Measurements from ENCODE around the gene EEPD1. TPM values are rescaled to one million over a fixed set of nuclear protein-coding genes. Genes with fewer than 3 reads are reported as not detected.

Gene EEPD1
- polyA plus RNA-seq, 2 of the 4 experiments (the other 2 are of a cell fraction): 16.0 to 24.3 TPM

- Histone ChIP-seq H3K27ac (no peak overlapping the region), H3K4me3 (no peak overlapping the region), H3K4me2 (no peak overlapping the region), H3K4me1 (no peaks in the 10 kb centered on the region), H3K9me3 (no peaks in the 10 kb centered on the region)
- no peak for TF ChIP-seq TP53 (CRISPR knock-in tag; IDR thresholded peaks at IDR 0.05)
- TF ChIP-seq, protein P1, sequence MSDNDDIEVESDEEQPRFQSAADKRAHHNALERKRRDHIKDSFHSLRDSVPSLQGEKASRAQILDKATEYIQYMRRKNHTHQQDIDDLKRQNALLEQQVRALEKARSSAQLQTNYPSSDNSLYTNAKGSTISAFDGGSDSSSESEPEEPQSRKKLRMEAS (IDR thresholded peaks at IDR 0.05): no peak
- TF ChIP-seq, protein P2, sequence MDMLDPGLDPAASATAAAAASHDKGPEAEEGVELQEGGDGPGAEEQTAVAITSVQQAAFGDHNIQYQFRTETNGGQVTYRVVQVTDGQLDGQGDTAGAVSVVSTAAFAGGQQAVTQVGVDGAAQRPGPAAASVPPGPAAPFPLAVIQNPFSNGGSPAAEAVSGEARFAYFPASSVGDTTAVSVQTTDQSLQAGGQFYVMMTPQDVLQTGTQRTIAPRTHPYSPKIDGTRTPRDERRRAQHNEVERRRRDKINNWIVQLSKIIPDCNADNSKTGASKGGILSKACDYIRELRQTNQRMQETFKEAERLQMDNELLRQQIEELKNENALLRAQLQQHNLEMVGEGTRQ (IDR thresholded peaks at IDR 0.05): no peak
- no peak for TF ChIP-seq HOXB5 (CRISPR knock-in tag; IDR thresholded peaks at IDR 0.05)
- no peak for TF ChIP-seq CHD2 (IDR thresholded peaks at IDR 0.05; ENCODE audit: low read length, partially characterized antibody)
- TF ChIP-seq EHMT2 (IDR thresholded peaks at IDR 0.05; ENCODE audit: low read depth): no peak
- TF ChIP-seq HOXB13 (CRISPR knock-in tag; IDR thresholded peaks at IDR 0.05; ENCODE audit: low read depth): no peak
- TF ChIP-seq ZC3H11A (IDR thresholded peaks at IDR 0.05): no peak
- TF ChIP-seq FOSB (CRISPR knock-in tag; IDR thresholded peaks at IDR 0.05): no peak
- TF ChIP-seq JUNB (IDR thresholded peaks at IDR 0.05): no peak
- DNase-seq (ENCODE audit: low read depth in 1 of 2, low spot score in 1 of 2) (no peak), FAIRE-seq (no peak), ATAC-seq (no peak)
- CTCF ChIA-PET: interaction anchor here (0.9 to 2.2 kb wide), 3 partner anchors 19 to 46 kb away, joined by 3 to 7 read pairs (median 4); no protein-coding TSS in a partner anchor
- 94% methylated on average over 3 of the region's 4 CpGs for WGBS (ENCODE audit: missing lambda C conversion rate)
- POLR2A ChIA-PET: no interaction called here
These were observed 92.7 kb downstream of the EEPD1 start for GRCh38 chr7:36245684-36246299.

- ATAC-seq: no peak
These were observed 96.0 kb downstream of the EEPD1 start for GRCh38 chr7:36249091-36249490.

More at GRCh38 chr7:36249091-36249490, 96.0 kb downstream of the EEPD1 start:
- Histone ChIP-seq H3K4me1 (no peaks in the 10 kb centered on the region), H3K27ac (no peak overlapping the region), H3K4me3 (no peak overlapping the region), H3K9me3 (peaks cover 4% of the 10 kb centered on the region; the same call in 1 of the 3 replicates), H3K4me2 (no peak overlapping the region)
- no peak for TF ChIP-seq ZSCAN20 (CRISPR knock-in tag; IDR thresholded peaks at IDR 0.05)
- TF ChIP-seq HOXA7 (CRISPR knock-in tag; IDR thresholded peaks at IDR 0.05): no peak
- TF ChIP-seq ZFP36 (IDR thresholded peaks at IDR 0.05; ENCODE audit: borderline replicate concordance, partially characterized antibody): no peak
- no peak for TF ChIP-seq RNF2 (IDR thresholded peaks at IDR 0.05; ENCODE audit: borderline replicate concordance, low read depth)
- TF ChIP-seq, protein P3, sequence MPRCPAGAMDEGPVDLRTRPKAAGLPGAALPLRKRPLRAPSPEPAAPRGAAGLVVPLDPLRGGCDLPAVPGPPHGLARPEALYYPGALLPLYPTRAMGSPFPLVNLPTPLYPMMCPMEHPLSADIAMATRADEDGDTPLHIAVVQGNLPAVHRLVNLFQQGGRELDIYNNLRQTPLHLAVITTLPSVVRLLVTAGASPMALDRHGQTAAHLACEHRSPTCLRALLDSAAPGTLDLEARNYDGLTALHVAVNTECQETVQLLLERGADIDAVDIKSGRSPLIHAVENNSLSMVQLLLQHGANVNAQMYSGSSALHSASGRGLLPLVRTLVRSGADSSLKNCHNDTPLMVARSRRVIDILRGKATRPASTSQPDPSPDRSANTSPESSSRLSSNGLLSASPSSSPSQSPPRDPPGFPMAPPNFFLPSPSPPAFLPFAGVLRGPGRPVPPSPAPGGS (IDR thresholded peaks at IDR 0.05): no peak
- TF ChIP-seq RARB (CRISPR knock-in tag; IDR thresholded peaks at IDR 0.05): no peak
- TF ChIP-seq SREBF2 (IDR thresholded peaks at IDR 0.05): no peak
- TF ChIP-seq FOSB (CRISPR knock-in tag; IDR thresholded peaks at IDR 0.05): no peak
- TF ChIP-seq NR3C1 (IDR thresholded peaks at IDR 0.05): no peak
- TF ChIP-seq ESRRA (IDR thresholded peaks at IDR 0.05; ENCODE audit: borderline replicate concordance, low read length): no peak
- no peak for TF ChIP-seq CHD2 (IDR thresholded peaks at IDR 0.05; ENCODE audit: low read length, partially characterized antibody)
- no peak for TF ChIP-seq NFE2L2 (conservative IDR thresholded peaks at IDR 0.05; ENCODE audit: low read length)
- TF ChIP-seq NPAS2 (CRISPR knock-in tag; IDR thresholded peaks at IDR 0.05; ENCODE audit: borderline replicate concordance): no peak
- TF ChIP-seq, protein P4, sequence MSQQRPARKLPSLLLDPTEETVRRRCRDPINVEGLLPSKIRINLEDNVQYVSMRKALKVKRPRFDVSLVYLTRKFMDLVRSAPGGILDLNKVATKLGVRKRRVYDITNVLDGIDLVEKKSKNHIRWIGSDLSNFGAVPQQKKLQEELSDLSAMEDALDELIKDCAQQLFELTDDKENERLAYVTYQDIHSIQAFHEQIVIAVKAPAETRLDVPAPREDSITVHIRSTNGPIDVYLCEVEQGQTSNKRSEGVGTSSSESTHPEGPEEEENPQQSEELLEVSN (IDR thresholded peaks at IDR 0.05; ENCODE audit: borderline replicate concordance, low read depth): no peak
- TF ChIP-seq CHD4 (IDR thresholded peaks at IDR 0.05; ENCODE audit: borderline replicate concordance): no peak
- TF ChIP-seq EHF (CRISPR knock-in tag; IDR thresholded peaks at IDR 0.05): no peak
- no peak for TF ChIP-seq FOXS1 (CRISPR knock-in tag; IDR thresholded peaks at IDR 0.05)
- TF ChIP-seq, protein P5, sequence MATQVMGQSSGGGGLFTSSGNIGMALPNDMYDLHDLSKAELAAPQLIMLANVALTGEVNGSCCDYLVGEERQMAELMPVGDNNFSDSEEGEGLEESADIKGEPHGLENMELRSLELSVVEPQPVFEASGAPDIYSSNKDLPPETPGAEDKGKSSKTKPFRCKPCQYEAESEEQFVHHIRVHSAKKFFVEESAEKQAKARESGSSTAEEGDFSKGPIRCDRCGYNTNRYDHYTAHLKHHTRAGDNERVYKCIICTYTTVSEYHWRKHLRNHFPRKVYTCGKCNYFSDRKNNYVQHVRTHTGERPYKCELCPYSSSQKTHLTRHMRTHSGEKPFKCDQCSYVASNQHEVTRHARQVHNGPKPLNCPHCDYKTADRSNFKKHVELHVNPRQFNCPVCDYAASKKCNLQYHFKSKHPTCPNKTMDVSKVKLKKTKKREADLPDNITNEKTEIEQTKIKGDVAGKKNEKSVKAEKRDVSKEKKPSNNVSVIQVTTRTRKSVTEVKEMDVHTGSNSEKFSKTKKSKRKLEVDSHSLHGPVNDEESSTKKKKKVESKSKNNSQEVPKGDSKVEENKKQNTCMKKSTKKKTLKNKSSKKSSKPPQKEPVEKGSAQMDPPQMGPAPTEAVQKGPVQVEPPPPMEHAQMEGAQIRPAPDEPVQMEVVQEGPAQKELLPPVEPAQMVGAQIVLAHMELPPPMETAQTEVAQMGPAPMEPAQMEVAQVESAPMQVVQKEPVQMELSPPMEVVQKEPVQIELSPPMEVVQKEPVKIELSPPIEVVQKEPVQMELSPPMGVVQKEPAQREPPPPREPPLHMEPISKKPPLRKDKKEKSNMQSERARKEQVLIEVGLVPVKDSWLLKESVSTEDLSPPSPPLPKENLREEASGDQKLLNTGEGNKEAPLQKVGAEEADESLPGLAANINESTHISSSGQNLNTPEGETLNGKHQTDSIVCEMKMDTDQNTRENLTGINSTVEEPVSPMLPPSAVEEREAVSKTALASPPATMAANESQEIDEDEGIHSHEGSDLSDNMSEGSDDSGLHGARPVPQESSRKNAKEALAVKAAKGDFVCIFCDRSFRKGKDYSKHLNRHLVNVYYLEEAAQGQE (IDR thresholded peaks at IDR 0.05): no peak
- ChIA-PET CTCF (interaction anchor here (0.6 to 1.3 kb wide), 6 partner anchors 13 to 1573 kb away, joined by 3 to 5 read pairs (median 3); no protein-coding TSS in a partner anchor), POLR2A (no interaction called here)
- FAIRE-seq (no peak), DNase-seq (ENCODE audit: low read depth in 1 of 2, low spot score in 1 of 2) (no peak)
- 78% methylated on average over 5 of the region's 5 CpGs for WGBS (ENCODE audit: missing lambda C conversion rate)
